OCI-LY7 (cell line): ENCODE data around the gene YEATS4. TPM values are rescaled to one million over a fixed set of nuclear protein-coding genes. Genes with fewer than 3 reads are reported as not detected.

Experiments used
- BruUV-seq: library from RNA; stranded (reverse); fragments of 400-500 nt; replicated peaks from 2 replicates; lab custom pipeline; 2021; lab: Mats Ljungman, UMichigan
- CTCF ChIA-PET: fragments of 300-600 bp; sonication (Branson Sonifier 250); formaldehyde crosslinking; loops from one replicate; lab custom pipeline; 2022; ENCODE audit warnings: antibody characterized with exemption; ENCODE audit not compliant: unreplicated experiment; lab: Charles Lee
- POLR2A ChIA-PET: fragments of 300-600 bp; sonication (Branson Sonifier 250); formaldehyde crosslinking; loops from one replicate; lab custom pipeline; 2022; ENCODE audit warnings: antibody characterized with exemption; lab: Charles Lee
- DNase-seq: peaks from one replicate; pipeline ENCODE4 v3.0.0-alpha.2; 2015; ENCODE audit warnings: low spot score
- H2AFZ ChIP-seq: fragments of 200-600 bp; sonication (generic), shearing (Covaris generic); 2 replicates; pipeline ENCODE4 v1.6.1; 2014; ENCODE audit warnings: mild to moderate bottlenecking, antibody characterized with exemption, low read length, moderate library complexity
- H3K27ac ChIP-seq: fragments of 200-600 bp; sonication (generic); 2 replicates; pipeline ENCODE4 v1.5.1; 2014; ENCODE audit warnings: mixed run types, low read depth, mild to moderate bottlenecking, moderate library complexity, low read length, inconsistent platforms; ENCODE audit not compliant: poor library complexity, severe bottlenecking
- H3K36me3 ChIP-seq: fragments of 200-600 bp; sonication (generic); 2 replicates; pipeline ENCODE4 v1.6.1; 2014; ENCODE audit warnings: mild to moderate bottlenecking, antibody characterized with exemption, low read length, moderate library complexity, mixed read lengths; ENCODE audit not compliant: insufficient read depth
- H3K4me1 ChIP-seq: fragments of 200-600 bp; sonication (generic); 2 replicates; pipeline ENCODE4 v1.5.1; 2014; ENCODE audit warnings: mild to moderate bottlenecking, low read length; ENCODE audit not compliant: insufficient read depth, poor library complexity, severe bottlenecking
- H3K4me2 ChIP-seq: fragments of 200-600 bp; sonication (generic); 2 replicates; pipeline ENCODE4 v1.6.1; 2014; ENCODE audit warnings: mild to moderate bottlenecking, low read length
- H3K4me3 ChIP-seq: fragments of 200-600 bp; sonication (generic); 2 replicates; pipeline ENCODE4 v1.5.1; 2014; ENCODE audit warnings: mild to moderate bottlenecking, low read depth, low read length; ENCODE audit not compliant: poor library complexity, severe bottlenecking
- H3K79me2 ChIP-seq: fragments of 200-600 bp; sonication (generic); 2 replicates; pipeline ENCODE4 v1.6.1; 2016; ENCODE audit warnings: low read depth, mild to moderate bottlenecking, low read length, moderate library complexity, mixed read lengths; ENCODE audit not compliant: insufficient read depth
- H3K9me2 ChIP-seq: fragments of 200-600 bp; sonication (generic); 2 replicates; pipeline ENCODE4 v1.6.1; 2016; ENCODE audit warnings: mild to moderate bottlenecking, low read length, mixed read lengths; ENCODE audit not compliant: insufficient read depth
- H3K9me3 ChIP-seq: fragments of 200-600 bp; sonication (generic); 2 replicates; pipeline ENCODE4 v1.6.1; 2014; ENCODE audit warnings: mild to moderate bottlenecking, mixed run types, low read length, mixed read lengths
- H4K20me1 ChIP-seq: fragments of 200-600 bp; sonication (generic); 2 replicates; pipeline ENCODE4 v1.6.1; 2014; ENCODE audit warnings: mild to moderate bottlenecking, antibody characterized with exemption, low read length, moderate library complexity, mixed read lengths; ENCODE audit not compliant: insufficient read depth
- EZH2phosphoT487 ChIP-seq: fragments of 200-600 bp; sonication (generic); IDR thresholded peaks from 2 replicates; pipeline ENCODE4 v1.6.1; 2018; ENCODE audit warnings: low read depth, borderline replicate concordance, mild to moderate bottlenecking, mixed run types, antibody characterized with exemption, low read length, moderate library complexity, mixed read lengths
- intact Hi-C: fragments of 100-400 bp; cut with micrococcal nuclease; formaldehyde crosslinking; loops from one replicate; pipeline ENCODE4 v1.10.0; 2022; ENCODE audit not compliant: unreplicated experiment
- total RNA-seq, 2 experiments: library from RNA; depleted of rRNA in 1 of 2; stranded (reverse); fragments of >200 nt in 1 of 2; shearing (Covaris generic) in 1 of 2; gene quantifications; 2 replicates each; pipeline ENCODE4 v1.2.3, GENCODE V29; 2014 to 2022
- TF ChIP-seq, protein P1 (sequence below): fragments of 200-600 bp; sonication (generic); conservative IDR thresholded peaks from 2 replicates; pipeline ENCODE4 v1.5.1; 2014; ENCODE audit warnings: mild to moderate bottlenecking, antibody characterized with exemption, low read length, moderate library complexity, mixed read lengths

The YEATS4 gene
- total RNA-seq, 2 experiments from 2014 or later = 80.4 to 122 TPM

DNA sequence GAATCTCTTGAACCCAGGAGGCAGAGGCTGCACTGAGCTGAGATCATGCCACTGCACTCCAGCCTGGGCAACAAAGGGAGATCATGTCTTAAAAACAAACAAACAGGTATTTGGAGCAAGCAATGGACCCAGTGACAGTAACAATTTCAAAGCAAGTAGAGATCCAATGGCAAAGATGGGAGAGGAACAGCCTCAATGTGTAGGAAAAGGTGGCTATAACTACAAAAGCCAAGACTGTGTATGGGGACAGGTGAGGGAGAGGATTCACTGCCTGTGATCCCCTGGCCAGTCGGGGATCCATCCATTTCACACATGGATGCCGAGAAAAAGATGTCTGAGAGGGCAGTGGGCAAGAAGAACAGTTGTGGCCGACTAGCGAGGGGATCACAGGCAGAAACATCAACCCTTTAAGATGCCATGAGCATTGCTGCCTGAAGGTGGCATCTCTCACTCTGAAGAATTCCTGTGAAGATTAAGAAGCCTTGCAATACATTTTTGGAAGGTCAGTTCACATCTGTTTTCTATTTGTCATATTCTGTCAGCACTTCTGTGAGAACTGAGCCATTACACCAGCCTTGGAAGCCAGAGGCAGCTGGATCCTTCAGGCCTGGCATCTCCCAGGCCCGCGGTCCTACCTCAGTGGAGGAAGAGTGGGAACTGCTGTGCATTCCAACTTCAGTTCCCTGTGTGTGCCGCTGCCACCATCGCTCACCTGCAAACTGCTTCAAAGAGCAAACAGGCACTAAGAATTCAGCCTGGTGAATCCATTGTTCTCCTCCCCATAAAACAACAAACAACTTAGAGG, 56.1 kb downstream of the YEATS4 start:
- Histone ChIP-seq H2AFZ (no peak overlapping the region), H4K20me1 (no peaks in the 10 kb centered on the region), H3K36me3 (no peaks in the 10 kb centered on the region), H3K4me3 (no peak overlapping the region), H3K9me3 (no peaks in the 10 kb centered on the region), H3K27ac (no peak overlapping the region), H3K4me1 (no peaks in the 10 kb centered on the region), H3K9me2 (no peaks in the 10 kb centered on the region), H3K79me2 (no peaks in the 10 kb centered on the region), H3K4me2 (no peak overlapping the region)
- CTCF ChIA-PET = no interaction called here
- TF ChIP-seq EZH2phosphoT487 = no peak
- TF ChIP-seq, protein P1, sequence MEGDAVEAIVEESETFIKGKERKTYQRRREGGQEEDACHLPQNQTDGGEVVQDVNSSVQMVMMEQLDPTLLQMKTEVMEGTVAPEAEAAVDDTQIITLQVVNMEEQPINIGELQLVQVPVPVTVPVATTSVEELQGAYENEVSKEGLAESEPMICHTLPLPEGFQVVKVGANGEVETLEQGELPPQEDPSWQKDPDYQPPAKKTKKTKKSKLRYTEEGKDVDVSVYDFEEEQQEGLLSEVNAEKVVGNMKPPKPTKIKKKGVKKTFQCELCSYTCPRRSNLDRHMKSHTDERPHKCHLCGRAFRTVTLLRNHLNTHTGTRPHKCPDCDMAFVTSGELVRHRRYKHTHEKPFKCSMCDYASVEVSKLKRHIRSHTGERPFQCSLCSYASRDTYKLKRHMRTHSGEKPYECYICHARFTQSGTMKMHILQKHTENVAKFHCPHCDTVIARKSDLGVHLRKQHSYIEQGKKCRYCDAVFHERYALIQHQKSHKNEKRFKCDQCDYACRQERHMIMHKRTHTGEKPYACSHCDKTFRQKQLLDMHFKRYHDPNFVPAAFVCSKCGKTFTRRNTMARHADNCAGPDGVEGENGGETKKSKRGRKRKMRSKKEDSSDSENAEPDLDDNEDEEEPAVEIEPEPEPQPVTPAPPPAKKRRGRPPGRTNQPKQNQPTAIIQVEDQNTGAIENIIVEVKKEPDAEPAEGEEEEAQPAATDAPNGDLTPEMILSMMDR = peak; percentile 75
- intact Hi-C loops = loop anchor here (5.0 kb wide), 1 partner anchor 157 kb away; no protein-coding TSS in a partner anchor
- peak; percentile 48 for DNase-seq
- BruUV-seq = no TSS peak
- POLR2A ChIA-PET = no interaction called here

DNA sequence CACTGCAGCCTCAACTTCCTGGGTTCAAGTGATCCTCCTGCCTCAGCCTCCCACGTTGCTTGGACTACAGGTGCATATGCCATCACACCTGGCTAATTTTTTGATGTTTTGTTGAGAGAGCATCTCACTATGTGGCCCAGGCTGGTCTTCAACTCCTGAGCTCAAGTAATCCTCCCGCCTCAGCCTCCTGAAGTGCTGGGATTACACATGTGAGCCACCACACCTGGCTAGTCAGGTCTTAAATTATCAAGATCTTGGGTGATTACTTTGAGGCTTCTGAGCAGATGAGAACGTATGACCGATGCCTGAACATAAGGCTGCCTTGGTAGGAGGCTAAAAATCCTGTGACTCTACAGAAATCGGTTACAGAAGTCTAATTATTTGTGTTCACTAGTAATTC, 57.7 kb downstream of the YEATS4 start:
- Histone ChIP-seq H3K36me3 (no peaks in the 10 kb centered on the region), H4K20me1 (no peaks in the 10 kb centered on the region), H3K79me2 (no peaks in the 10 kb centered on the region), H3K9me2 (no peaks in the 10 kb centered on the region), H3K27ac (no peak overlapping the region), H3K4me3 (no peak overlapping the region), H3K9me3 (no peaks in the 10 kb centered on the region), H2AFZ (no peak overlapping the region), H3K4me2 (no peak overlapping the region), H3K4me1 (no peaks in the 10 kb centered on the region)
- intact Hi-C loops = loop anchor here (5.0 kb wide), 1 partner anchor 155 kb away; no protein-coding TSS in a partner anchor
- CTCF ChIA-PET = no interaction called here
- POLR2A ChIA-PET = no interaction called here
- BruUV-seq = no TSS peak
- TF ChIP-seq EZH2phosphoT487 = no peak
- DNase-seq = no peak

DNA sequence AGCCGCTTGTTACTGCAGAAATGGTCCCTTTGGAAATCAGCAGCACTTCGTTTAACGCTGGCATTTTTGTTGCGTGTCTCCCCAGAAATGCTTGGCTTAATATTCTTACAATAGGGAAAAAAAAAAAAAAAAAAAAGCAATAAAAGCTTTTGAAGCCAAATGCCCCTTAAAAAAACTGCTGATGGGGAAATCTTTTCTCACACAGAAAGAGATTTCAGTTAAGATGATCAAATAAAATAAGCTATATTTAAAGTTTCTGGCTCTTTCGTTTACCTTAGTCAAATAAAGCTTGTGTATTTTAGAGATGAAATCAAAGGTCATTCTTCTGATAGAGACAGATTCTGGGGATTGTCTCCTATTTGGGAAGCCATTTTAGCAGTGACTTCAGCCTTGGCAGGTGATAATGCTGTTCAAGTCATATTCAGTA, 58.2 kb downstream of the YEATS4 start:
- H3K4me2 ChIP-seq = no peak overlapping the region
- no peak overlapping the region for H2AFZ ChIP-seq
- POLR2A ChIA-PET = interaction anchor here (0.6 to 0.7 kb wide), 2 partner anchors 66 to 221 kb away, joined by 6 to 8 read pairs; no protein-coding TSS in a partner anchor
- H3K79me2 ChIP-seq = no peaks in the 10 kb centered on the region
- no peak overlapping the region for H3K4me3 ChIP-seq
- no peaks in the 10 kb centered on the region for H3K36me3 ChIP-seq
- no peaks in the 10 kb centered on the region for H4K20me1 ChIP-seq
- no peaks in the 10 kb centered on the region for H3K4me1 ChIP-seq
- no peaks in the 10 kb centered on the region for H3K9me3 ChIP-seq
- intact Hi-C loops = loop anchor here (5.0 kb wide), 1 partner anchor 155 kb away; no protein-coding TSS in a partner anchor
- H3K27ac ChIP-seq = no peak overlapping the region
- TF ChIP-seq, protein P1 = no peak
- CTCF ChIA-PET = no interaction called here
- DNase-seq = no peak
- BruUV-seq = no TSS peak
- no peaks in the 10 kb centered on the region for H3K9me2 ChIP-seq
